HG02943 (cell line): Measurements from ENCODE around the gene AJAP1.

Experiments used
- ATAC-seq: cut with Tn5 transposase; IDR thresholded peaks from one replicate; pipeline ENCODE4 v1.9.1; 2021; ENCODE audit warnings: mild to moderate bottlenecking, low read depth, moderate library complexity; ENCODE audit not compliant: unreplicated experiment

Gene AJAP1

DNA sequence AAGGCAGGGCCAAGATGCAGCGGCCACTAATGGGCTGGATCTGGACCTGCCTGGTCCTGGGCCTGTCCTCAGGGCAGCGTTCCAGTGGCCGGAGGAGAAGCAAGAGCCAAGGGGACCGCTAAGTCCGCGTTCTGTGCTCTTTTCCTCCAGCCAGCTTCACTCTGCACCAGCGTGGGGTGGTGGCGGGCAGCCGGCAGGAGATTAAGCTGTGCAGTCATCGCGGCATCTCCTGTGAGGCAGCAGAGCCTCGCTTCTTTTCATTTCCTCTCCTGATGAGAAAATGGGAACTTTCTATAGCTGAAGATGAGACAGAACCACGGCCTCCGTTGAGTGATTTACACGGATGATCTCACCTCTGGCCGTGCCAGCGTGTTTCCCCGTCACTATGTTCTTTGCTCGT, 43.4 kb downstream of the AJAP1 start:
- no peak for ATAC-seq

DNA sequence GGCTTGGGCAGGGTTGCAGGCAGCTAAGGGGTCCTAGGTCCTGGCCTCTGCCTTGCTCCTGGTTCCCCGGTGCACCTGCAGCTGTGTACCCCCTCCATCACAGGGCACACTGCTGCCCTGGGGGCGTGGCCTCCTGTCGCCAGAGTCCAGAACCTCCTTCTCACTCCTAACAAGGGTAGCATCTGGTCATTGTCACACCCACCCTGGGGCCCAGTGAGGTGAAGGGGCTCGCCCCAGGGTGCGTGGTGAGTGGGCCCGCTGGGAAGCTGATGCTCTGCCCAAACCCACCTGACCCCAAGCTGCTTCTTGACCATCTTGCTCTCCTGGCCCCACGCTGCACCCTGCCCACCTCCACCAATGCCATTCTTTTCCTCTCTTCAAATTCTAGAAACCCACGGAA, 44.5 kb downstream of the AJAP1 start:
- no peak for ATAC-seq

DNA sequence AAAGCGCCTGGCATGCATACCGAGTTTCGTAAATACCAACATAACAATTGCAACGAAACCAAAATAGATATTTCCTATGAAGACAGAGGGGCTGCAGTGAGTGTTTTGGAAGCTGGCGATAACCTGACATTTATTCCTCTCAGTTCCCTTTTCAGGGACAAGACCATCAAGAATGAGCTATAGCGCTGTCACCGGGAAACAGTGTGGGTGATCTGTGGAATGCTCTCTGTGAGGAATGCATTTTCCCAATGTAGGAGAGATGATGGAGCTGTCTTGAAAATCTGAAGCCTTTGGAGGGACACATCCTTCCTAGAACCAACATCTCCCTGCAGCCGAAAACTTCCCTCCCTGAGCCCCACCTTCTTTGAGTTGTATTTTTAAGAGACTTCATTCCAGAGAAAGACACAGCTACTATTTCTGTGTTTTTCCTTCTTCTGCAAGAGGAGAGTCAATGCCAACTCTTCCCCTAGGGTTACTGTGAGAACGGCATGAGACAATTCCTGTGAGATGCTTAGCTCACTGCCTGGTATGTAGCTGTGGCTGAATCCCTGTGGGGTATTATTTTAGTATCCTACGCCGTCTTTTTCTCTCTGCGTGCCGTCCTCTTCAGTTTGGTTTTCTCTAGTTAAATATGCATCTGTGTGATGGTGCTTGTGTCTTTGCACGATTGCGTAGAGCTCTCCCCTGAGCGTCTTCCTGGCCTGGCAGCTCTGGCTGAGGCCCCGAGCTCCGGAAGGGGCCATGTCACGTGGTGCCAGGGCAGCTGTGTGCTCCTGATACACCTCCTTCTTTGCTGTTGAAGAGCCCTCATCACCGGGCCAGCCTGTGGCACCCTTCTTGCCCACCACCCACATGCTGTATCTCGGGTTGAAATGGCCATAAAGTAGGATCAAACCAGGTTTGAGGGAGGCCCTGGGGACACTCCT, 45.2 kb downstream of the AJAP1 start:
- no peak for ATAC-seq

DNA sequence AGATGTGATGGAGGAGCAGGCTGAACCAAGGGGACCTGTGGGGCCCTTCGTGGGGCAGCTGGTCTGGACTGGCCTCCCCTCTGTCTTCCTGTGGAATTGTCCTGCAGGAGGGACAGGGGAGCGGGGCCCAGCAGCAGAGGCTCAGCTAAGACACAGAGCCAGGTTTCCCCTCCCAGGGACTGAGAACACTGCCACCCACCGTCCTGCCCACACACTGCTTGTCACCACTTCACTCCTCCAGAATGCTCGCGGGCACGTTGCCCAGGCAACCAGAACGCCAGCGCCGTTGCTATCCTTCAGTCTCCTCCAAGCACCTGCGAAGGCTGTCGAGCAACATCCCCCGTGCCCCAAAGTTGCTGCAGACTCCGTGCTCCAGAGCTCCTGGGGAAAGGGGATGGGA, 46.4 kb downstream of the AJAP1 start:
- ATAC-seq = no peak

DNA sequence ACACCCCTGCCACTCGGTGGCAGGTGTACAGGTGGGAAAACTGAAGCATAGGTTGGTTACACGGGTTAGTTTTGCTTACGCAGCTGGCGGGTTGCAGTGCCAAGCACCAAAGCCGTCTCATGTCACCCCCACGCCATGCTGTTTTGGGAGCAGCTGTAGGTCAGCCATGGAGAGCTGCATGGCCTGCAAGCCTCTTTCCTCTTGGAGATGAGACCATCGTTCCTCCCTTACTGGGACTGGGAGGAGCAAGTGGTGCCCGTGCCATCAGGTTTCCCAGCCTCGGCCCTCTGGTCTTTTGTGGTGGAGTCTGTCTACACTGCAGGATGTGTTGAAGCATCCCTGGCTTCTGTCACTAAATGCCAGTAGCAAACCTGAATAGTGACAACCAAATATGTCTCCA, 46.9 kb downstream of the AJAP1 start:
- ATAC-seq = no peak

DNA sequence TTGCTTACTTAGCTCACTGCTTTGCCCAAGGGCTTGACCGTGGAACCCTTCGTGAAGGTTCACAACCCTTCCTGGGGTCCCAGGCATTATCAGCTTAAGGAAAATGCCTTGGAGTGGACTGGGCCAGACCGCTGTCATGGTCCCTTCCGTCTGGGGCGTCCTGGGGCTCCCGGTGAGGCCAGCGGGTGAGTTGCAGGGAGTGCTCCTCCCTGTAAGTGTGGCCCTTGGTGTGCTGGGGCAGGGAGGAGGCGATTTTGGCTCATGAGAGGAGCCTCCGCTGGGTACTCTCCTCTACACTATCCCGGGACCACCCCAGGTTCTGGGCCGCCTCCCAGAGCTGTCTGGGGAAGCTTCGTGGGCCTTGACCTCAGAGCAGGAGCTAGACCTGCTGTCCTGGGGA, 48.1 kb downstream of the AJAP1 start:
- no peak for ATAC-seq

DNA sequence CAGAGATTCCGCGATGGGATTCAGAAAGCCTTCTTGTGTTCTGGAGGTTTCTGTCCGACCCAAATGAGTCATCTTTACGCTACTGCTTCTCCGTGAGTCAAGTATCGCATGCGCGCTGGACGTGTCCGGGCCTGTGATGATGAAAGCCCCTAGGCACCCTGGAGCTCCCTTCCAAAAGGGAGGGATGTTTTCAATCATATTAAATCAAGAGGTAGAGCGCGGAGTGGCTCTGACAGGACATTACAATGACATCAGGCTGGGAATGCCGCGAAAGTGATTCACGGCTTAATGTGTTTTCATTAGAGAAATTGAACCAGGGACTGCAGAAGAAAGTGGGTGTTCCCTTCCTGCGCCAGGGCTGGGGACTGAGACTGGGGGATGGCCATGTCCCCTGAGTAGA, 48.5 kb downstream of the AJAP1 start:
- ATAC-seq = no peak

DNA sequence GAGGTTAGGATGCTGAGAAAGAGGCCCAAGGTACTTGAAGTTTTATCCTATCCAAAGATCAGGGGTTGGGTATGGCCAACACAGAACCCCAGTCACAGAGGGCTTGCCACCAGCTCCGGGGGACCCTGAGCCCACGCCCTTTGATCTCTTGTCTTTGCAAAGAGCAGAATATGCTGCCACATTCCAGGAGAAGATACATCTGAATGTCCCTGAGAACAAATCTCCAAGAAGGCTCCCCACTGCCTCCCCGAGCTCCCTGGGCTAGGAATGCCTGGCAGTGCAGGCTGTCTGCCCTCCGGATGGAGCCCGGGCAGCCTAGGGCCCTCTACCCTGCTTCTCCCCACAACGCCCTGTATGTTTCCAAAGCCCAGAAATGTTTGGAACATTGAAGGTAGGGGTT, 49.2 kb downstream of the AJAP1 start:
- ATAC-seq = no peak

DNA sequence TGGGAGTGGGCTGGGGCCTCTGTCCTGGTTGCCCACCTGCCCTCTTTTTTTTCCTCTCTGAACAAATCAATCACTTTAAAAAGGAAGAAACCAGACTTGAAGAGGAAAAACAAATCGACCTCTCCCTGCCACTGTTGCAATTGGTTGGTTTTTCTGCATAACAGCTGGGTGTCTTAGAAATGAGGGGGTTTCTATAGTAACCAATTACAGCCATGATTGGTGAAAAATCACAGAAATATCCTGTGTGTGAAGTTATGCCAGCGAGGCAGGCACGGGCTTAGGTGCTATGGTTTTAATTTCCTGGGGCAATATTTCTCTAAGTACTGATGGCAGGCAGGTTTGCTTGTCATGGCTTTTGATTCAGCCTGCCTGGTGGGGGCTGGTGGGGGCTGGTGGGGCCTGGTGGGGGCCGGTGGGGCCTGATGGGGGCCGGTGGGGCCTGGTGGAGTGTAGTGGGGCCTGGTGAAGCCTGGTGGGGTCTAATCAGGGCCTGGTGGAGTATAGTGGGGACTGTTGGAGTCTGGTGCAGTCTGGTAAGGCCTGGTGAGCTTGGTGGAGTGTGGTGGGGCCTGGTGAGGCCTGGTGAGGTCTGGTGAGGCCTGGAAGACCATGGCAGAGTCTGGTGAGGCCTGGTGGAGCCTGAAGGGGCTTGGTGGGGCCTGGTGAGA, 54.6 kb downstream of the AJAP1 start:
- ATAC-seq = no peak

DNA sequence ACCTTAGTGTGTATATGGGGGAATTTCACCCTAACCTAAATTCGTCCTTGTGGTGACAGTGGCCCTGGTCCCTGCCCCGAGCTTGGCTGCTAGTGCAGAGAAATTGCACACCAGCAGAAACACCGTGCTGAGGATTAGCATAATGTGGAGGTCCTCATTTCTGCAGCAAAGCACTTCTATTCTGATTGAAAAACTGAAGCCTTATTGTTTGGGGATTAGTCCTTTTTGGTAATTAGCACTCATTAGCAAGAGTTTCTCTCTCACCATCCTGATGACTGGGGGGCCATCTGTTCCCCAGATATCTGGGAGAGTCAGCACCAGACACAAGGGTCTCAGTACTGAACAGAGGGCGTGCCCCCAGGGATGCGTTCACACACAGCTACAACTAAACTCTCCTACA, 55.2 kb downstream of the AJAP1 start:
- ATAC-seq = no peak

DNA sequence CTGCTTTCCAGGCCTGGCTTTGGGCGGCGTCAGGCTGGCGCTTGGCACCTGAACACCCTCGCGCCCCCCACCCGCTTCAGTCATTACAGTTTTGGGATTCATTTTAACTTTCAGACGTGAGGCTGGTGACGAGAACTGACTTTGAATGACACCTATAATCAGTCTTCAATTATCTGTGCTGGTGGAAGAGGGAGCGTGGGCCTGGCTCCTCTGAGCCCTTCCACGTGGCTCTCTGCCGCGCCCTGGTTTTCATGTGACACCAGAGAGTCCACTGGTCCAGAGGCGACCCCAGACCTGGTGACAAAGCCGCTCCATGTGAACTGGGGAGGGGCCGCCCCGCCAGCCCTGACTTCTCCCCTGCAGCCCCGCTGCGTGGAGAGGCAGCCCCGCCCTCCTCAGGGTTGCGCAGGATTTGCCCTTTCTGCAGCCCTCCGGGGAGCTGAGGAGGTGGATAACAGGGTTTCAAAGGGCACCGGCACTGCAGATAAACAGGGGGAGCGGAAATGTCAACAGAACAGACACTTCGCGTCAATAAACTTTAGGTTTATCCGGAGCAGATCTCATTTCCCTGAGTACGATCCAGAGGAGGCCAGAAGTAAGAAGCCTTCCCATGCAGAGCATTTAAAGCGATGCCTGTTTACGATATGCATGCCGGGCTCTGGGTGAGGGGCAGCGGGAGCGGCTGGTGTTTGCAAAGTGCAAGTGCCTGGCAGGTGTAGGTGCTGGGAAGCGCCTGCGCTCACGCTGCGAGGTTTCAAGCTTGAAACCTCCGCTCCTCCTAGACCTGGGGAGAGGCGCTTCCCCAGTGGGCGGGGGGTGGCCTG, 56.4 kb downstream of the AJAP1 start:
- ATAC-seq = no peak

DNA sequence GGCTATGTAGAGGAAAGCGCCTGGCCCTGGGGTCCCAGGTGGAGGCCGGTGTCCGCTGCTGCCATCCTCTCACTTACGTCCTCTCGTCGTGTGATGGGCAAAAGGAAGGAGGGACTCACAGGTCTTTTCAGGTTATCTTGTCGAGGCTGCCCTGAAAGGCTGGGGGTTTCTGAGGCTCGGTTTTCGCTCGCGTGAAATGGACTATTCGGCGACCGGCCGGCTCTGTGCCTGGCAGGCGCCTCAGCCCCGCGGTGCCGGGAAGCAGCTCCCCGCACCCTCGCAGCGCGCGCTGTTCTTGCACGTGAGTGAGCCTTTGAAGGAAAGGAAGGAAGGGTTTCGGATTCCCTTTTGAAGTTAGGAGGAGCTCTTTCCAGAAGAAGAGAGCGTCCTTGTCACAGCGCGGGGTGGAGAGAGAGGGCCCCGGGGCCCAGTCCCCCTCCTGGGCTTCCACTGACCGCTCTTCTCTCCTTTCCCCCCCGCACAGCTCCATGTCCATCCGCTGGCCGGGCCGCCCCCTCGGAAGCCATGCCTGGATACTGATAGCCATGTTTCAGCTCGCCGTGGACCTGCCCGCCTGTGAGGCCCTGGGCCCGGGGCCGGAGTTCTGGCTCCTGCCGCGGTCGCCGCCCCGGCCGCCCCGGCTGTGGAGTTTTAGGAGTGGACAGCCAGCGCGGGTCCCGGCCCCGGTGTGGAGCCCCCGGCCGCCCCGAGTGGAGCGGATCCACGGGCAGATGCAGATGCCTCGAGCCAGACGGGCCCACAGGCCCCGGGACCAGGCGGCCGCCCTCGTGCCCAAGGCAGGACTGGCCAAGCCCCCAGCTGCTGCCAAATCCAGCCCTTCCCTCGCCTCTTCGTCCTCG, 57.2 kb downstream of the AJAP1 start:
- ATAC-seq = no peak

DNA sequence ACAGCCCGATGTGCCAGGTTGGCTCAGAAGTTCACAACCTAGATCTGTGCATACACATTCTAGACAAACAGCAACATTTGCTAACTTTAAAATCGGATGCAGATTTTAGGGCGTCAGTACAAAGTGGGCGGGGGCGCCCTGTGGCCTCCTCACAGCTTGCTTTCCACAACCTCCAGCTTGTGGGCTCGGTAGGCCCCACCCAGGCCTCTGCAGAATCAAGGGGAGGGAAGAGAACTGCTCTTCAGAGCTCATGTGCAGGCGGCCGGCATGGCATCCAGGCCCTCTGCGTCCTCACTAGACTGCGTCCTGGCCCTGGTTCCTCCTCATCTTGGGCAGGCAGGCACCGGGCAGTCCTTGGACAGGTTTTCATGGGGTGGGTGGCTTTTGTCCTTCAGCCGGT, 59.3 kb downstream of the AJAP1 start:
- ATAC-seq = no peak

DNA sequence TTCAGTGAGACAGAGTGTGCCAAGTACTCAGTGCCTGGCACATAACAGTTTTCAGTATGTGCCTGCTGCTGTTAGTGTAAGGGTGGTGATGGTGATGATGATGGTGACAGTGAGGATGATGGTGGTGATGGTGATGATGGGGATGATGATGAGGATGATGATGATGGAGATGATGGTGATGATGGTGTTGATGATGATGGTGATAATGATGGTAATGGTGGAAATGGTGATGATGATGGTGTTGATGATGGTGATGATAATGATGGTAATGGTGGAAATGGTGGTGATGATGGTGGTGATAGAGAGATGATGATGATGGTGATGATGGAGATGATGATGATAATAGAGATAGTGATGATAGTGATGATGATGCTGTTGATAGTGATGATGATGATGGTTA, 62.0 kb downstream of the AJAP1 start:
- ATAC-seq = no peak

DNA sequence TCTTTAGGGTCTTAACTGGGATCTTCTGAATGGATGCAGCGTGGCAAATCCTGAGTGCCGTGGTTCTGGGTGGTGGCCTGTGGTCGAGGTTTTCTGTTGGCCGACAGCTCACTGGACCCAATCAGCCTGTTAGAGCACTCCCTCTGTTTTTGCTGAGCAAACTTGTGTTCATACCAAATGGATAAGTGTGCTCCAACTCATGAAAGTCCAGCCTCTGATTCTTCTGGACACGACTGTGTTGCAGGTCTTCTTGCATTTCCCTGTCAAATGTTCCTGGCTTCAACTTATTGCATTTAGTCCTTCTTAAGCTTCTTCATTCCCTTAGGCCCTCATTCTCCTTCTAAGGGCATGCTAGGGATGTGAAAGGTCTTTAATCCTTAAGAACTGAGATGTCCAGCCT, 63.7 kb downstream of the AJAP1 start:
- ATAC-seq = no peak

DNA sequence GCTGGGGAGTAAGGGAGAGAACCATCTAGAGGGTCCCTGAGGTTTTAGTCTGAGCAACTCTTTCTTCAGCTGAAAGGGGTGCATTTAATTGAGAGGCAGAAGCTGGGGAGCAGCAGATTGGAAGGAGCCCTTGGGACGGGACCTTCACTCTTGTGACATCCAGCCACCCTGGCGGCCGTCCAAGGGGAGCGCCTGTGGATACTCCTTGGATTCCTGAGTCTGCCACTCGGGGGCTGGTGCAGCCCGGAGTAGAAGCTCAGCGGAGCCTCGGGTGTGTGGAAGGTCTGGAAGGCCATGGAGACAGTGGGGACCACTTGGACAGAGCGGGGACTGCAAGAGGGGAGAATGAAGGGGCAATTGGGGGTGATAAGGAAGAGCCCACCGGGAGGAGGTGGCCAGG, 68.7 kb downstream of the AJAP1 start:
- ATAC-seq = no peak

DNA sequence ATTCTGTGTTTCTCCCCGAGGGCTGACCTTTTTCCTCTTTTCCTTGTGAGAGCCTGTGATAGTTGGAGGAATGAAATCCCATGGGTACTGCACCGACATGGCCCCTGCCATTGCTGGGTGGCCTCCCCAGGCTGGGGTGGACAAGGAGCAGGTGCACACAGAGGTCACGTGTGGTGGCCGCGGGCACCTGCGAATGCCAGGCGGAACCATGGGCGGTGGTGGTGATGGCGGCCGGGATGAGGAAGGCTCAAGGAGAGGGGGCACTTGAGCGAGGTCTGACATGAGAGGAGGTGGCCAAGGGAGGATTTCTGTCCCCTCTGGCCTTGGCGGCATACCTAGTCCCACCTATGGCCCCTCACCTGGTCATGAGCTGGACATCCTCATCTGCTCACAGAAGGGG, 69.6 kb downstream of the AJAP1 start:
- no peak for ATAC-seq

DNA sequence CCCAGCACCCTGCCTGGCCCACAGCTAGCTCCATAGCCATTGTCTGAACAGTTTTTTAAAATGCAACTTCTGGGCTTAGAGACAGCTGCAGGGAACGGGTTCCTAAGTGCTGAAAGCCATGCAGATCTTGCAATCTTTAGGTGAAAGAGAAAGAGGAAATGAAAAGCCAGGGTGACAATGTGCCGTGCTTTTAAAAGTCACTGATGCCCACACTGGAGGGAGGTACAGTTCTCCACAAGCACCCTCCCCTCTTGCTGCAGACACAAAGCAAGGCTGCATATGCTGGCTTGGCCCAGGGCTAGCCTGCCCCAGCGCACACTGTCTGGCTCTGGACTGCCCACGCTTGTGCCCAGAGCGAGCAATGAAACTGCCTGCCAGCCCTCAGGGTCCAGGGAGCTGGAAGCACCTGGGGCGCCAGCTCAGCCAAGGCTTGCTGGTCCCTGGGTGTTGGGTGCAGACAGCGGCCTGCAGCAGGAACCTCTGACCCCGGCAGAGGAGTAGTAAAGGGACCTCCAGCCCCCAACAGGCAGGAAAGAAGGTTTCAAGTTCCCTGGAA, 70.4 kb downstream of the AJAP1 start:
- ATAC-seq = no peak

DNA sequence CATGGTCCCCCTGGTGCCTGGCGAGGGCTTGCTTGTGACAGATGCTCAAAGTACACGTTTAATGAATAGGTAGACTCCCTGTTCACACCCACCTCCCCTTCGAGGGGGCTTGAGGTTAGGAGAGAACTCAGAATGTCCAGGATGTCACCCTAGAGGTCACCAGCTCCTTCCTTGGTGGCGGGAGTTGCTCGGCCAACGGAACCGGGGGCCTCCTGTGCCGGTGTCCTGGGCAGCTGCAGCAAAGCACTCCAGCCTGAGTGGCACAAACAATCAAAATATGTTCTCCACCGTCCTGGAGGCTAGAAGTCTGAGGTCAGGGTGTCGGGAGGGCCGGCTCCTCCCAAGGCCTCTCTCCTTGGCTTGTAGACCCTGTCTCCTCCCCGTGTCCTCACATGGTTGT, 71.0 kb downstream of the AJAP1 start:
- ATAC-seq = no peak
